Measurements from ENCODE around the gene CDC42EP5. TPM values are rescaled to one million over a fixed set of nuclear protein-coding genes. Genes with fewer than 3 reads are reported as not detected.

Gene CDC42EP5
- total RNA-seq, 2 donors from 2014 or later: 444 to 601 TPM

GRCh38 chr19:54435551-54436016, 37.5 kb downstream of the CDC42EP5 start:
- H3K4me3 ChIP-seq: no peak overlapping the region
- H3K27ac ChIP-seq: no peak overlapping the region
- TF ChIP-seq CTCF (IDR thresholded peaks at IDR 0.05): no peak
- no peaks in the 10 kb centered on the region for H3K36me3 ChIP-seq
- no peak for DNase-seq
- intact Hi-C loops (cut with DNase I): no loop called here
- H3K27me3 ChIP-seq: peaks cover under 1% of the 10 kb centered on the region
- H3K4me1 ChIP-seq: no peaks in the 10 kb centered on the region
- no peak overlapping the region for H3K9ac ChIP-seq (ENCODE audit: low read depth in 2 of 2, low read length in 2 of 2)
- no peaks in the 10 kb centered on the region for H3K9me3 ChIP-seq

GRCh38 chr19:54434873-54435214, 38.3 kb downstream of the CDC42EP5 start:
- TF ChIP-seq CTCF (IDR thresholded peaks at IDR 0.05): no peak
- Histone ChIP-seq H3K36me3 (no peaks in the 10 kb centered on the region), H3K27ac (no peak overlapping the region), H3K4me3 (no peak overlapping the region), H3K9me3 (no peaks in the 10 kb centered on the region), H3K27me3 (peaks cover 8% of the 10 kb centered on the region), H3K4me1 (no peaks in the 10 kb centered on the region), H3K9ac (ENCODE audit: low read depth in 2 of 2, low read length in 2 of 2) (no peak overlapping the region)
- intact Hi-C loops (cut with DNase I): no loop called here
- no peak for DNase-seq

GRCh38 chr19:54434112-54434872, 38.8 kb downstream of the CDC42EP5 start:
- DNase-seq: no peak
- intact Hi-C loops (cut with DNase I): no loop called here
- no peak for TF ChIP-seq CTCF (IDR thresholded peaks at IDR 0.05)
- Histone ChIP-seq H3K9ac (ENCODE audit: low read depth in 2 of 2, low read length in 2 of 2) (no peak overlapping the region), H3K9me3 (no peaks in the 10 kb centered on the region), H3K27ac (no peak overlapping the region), H3K4me3 (no peak overlapping the region), H3K4me1 (no peaks in the 10 kb centered on the region), H3K27me3 (peaks cover 12% of the 10 kb centered on the region), H3K36me3 (no peaks in the 10 kb centered on the region)

- H3K4me1 ChIP-seq: no peaks in the 10 kb centered on the region
- no peaks in the 10 kb centered on the region for H3K9me3 ChIP-seq
- TF ChIP-seq CTCF (IDR thresholded peaks at IDR 0.05): no peak
- no peak for DNase-seq
- H3K9ac ChIP-seq (ENCODE audit: low read depth in 2 of 2, low read length in 2 of 2): no peak overlapping the region
- intact Hi-C loops (cut with DNase I): no loop called here
- H3K27me3 ChIP-seq: peaks cover 12% of the 10 kb centered on the region
- no peaks in the 10 kb centered on the region for H3K36me3 ChIP-seq
- no peak overlapping the region for H3K4me3 ChIP-seq
- H3K27ac ChIP-seq: no peak overlapping the region
Observed at GRCh38 chr19:54433697-54434096, 39.4 kb downstream of the CDC42EP5 start.

GRCh38 chr19:54432144-54432738, 40.9 kb downstream of the CDC42EP5 start:
- H3K4me3 ChIP-seq: no peak overlapping the region
- H3K9ac ChIP-seq (ENCODE audit: low read depth in 2 of 2, low read length in 2 of 2): no peak overlapping the region
- no peak for DNase-seq
- H3K4me1 ChIP-seq: no peaks in the 10 kb centered on the region
- H3K36me3 ChIP-seq: no peaks in the 10 kb centered on the region
- intact Hi-C loops (cut with DNase I): no loop called here
- H3K27me3 ChIP-seq: peaks cover 14% of the 10 kb centered on the region
- no peaks in the 10 kb centered on the region for H3K9me3 ChIP-seq
- no peak overlapping the region for H3K27ac ChIP-seq
- TF ChIP-seq CTCF (IDR thresholded peaks at IDR 0.05): no peak
